ENCODE data around the gene SPIRE2.
"Not testable (repeated sequence)": the region's sequence is repeated elsewhere in the genome, so short reads cannot be mapped to it uniquely, and the experiment has no call there.

SPIRE2 gene

DNA sequence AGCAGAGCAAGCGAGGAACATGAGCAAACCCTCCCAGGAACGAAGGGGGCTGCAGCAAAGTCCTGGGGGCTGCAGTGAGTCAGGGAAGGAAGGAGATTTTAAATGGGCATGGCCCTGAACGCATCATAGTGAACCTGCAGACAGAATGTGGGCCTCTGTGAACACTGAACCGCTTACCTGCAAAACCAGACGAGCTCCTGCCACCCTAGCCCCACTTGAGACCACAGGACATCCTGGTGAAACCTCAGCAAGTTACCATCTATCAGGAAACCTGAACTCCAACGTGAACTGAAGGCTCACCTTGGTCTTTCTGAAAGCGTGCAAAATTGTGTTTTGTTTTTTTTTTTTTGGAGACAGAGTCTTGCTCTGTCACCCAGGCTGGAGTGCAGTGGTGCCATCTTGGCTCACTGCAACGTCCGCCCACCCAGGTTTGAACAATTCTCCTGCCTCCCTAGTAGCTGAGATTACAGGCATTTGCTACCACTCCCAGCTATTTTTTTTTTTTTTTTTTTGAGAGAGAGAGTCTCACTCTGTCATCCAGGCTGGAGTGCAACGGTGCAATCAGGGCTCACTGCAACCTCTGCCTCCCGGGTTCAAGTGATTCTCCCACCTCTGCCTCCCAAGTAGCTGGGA, 42.6 kb upstream of the SPIRE2 start:
- H3K36me3 ChIP-seq (ENCODE audit: control insufficient read depth in 4 of 4, insufficient read depth in 4 of 4, low read length in 3 of 4), result peaks cover 4 to 64% (median 29%) of the 10 kb centered on the region in 4 experiments
- CTCF ChIA-PET, result interaction anchor here (0.9 to 13.3 kb wide), 2 partner anchors 16 to 79 kb away, joined by 3 to 195 read pairs; partner anchors contain the start of gene SPATA2L
- H3K27ac ChIP-seq (ENCODE audit: insufficient read depth in 1 of 2, low read depth in 1 of 2, low read length in 2 of 2, poor library complexity in 1 of 2, severe bottlenecking in 2 of 2), result no peak overlapping the region
- H3K27me3 ChIP-seq (replicated peaks in 2 of 5; ENCODE audit: control insufficient read depth in 4 of 5, insufficient read depth in 5 of 5, low read length in 4 of 5), result no peaks in the 10 kb centered on the region
- POLR2A ChIA-PET, result no interaction called here
- WGBS (ENCODE audit: insufficient coverage), result 94% methylated on average over 9 of the region's 11 CpGs
- no peaks in the 10 kb centered on the region for H3K9me3 ChIP-seq (ENCODE audit: control extremely low read depth in 1 of 5, control insufficient read depth in 4 of 5, insufficient read depth in 2 of 5, low read depth in 1 of 5, low read length in 4 of 5)
- no peaks in the 10 kb centered on the region for H3K4me1 ChIP-seq (ENCODE audit: control extremely low read depth in 1 of 4, control insufficient read depth in 4 of 4, insufficient read depth in 4 of 4, low read length in 3 of 4)
- no peak for DNase-seq
- H3K4me3 ChIP-seq (ENCODE audit: control insufficient read depth in 1 of 7, extremely low read depth in 1 of 7, insufficient read depth in 4 of 7, low read depth in 2 of 7, low read length in 6 of 7), result no peak overlapping the region

DNA sequence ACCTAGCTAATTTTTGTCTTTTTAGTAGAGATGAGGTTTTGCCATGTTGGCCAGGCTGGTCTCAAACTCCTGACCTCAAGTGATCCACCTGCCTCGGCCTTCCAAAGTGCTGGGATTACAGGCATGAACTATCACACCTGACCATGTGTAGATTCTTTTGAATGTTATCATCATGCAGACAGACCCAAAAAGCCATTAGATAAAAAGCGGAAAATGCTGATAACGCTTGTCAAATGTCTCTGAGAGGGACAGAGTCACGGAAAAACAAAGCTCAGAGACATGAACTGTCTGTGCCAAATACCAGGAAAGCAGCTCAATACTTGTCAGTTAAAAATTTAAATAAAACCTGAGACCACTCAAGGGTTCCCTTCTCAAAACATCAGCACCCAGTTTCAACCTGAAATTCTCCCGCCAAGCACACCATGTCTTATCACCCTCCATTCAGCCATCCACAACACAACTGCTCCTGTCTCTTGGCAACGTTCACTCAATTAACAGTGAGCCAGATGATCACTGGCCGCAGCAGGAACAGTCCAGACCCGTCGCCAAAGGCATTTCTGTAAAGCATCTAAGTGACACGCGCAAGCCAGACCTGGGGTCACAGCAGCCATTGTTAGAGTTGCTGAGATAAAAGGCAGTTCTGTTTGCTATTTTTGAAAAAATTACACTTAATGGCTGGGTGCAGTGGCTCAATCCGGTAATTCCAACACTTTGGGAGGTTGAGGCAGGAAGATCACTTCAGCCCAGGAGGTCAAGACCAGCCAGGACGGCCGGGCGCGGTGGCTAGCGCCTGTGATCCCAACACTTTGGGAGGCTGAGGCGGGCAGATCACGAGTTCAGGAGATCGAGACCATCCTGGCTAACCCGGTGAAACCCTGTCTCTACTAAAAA, 41.6 kb upstream of the SPIRE2 start:
- DNase-seq, result no peak
- Histone ChIP-seq H3K36me3 (ENCODE audit: control insufficient read depth in 4 of 4, insufficient read depth in 4 of 4, low read length in 3 of 4) (peaks cover 7 to 74% (median 38%) of the 10 kb centered on the region in 4 experiments), H3K27me3 (replicated peaks in 2 of 5; ENCODE audit: control insufficient read depth in 4 of 5, insufficient read depth in 5 of 5, low read length in 4 of 5) (no peaks in the 10 kb centered on the region), H3K4me1 (ENCODE audit: control extremely low read depth in 1 of 4, control insufficient read depth in 4 of 4, insufficient read depth in 4 of 4, low read length in 3 of 4) (no peaks in the 10 kb centered on the region), H3K4me3 (ENCODE audit: control insufficient read depth in 1 of 7, extremely low read depth in 1 of 7, insufficient read depth in 4 of 7, low read depth in 2 of 7, low read length in 6 of 7) (no peak overlapping the region), H3K27ac (ENCODE audit: insufficient read depth in 1 of 2, low read depth in 1 of 2, low read length in 2 of 2, poor library complexity in 1 of 2, severe bottlenecking in 2 of 2) (no peak overlapping the region), H3K9me3 (ENCODE audit: control extremely low read depth in 1 of 5, control insufficient read depth in 4 of 5, insufficient read depth in 2 of 5, low read depth in 1 of 5, low read length in 4 of 5) (no peaks in the 10 kb centered on the region)
- CTCF ChIA-PET, result interaction anchor here (13.3 kb wide), 1 partner anchor 80 kb away, joined by 195 read pairs; the partner anchor contains the start of gene SPATA2L
- 98% methylated on average over 17 of the region's 21 CpGs for WGBS (ENCODE audit: insufficient coverage)
- POLR2A ChIA-PET, result no interaction called here

DNA sequence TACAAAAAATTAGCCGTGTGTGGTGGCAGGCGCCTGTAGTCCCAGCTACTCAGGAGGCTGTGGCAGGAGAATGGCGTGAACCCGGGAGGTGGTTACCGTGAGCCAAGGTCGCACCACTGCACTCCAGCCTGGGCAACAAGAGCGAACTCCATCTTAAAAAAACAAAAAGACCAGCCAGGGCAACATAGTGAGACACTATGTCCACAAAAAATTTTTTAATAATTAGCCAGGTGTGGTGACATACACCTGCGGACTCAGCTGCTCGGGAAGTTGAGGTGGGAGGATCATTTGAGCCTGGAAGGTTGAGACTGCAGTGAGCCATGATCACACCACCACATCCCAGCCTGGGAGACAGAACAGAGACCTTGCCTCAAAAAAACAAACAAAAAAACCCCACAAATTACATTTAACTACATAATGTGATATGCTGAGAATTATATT, 40.9 kb upstream of the SPIRE2 start:
- no peak for DNase-seq
- Histone ChIP-seq H3K4me1 (ENCODE audit: control extremely low read depth in 1 of 4, control insufficient read depth in 4 of 4, insufficient read depth in 4 of 4, low read length in 3 of 4) (no peaks in the 10 kb centered on the region), H3K27ac (ENCODE audit: insufficient read depth in 1 of 2, low read depth in 1 of 2, low read length in 2 of 2, poor library complexity in 1 of 2, severe bottlenecking in 2 of 2) (no peak overlapping the region), H3K27me3 (replicated peaks in 2 of 5; ENCODE audit: control insufficient read depth in 4 of 5, insufficient read depth in 5 of 5, low read length in 4 of 5) (no peaks in the 10 kb centered on the region), H3K9me3 (ENCODE audit: control extremely low read depth in 1 of 5, control insufficient read depth in 4 of 5, insufficient read depth in 2 of 5, low read depth in 1 of 5, low read length in 4 of 5) (no peaks in the 10 kb centered on the region), H3K36me3 (ENCODE audit: control insufficient read depth in 4 of 4, insufficient read depth in 4 of 4, low read length in 3 of 4) (peaks cover 7 to 79% (median 44%) of the 10 kb centered on the region in 4 experiments), H3K4me3 (ENCODE audit: control insufficient read depth in 1 of 7, extremely low read depth in 1 of 7, insufficient read depth in 4 of 7, low read depth in 2 of 7, low read length in 6 of 7) (no peak overlapping the region)
- ChIA-PET CTCF (interaction anchor here (13.3 kb wide), 1 partner anchor 81 kb away, joined by 195 read pairs; the partner anchor contains the start of gene SPATA2L), POLR2A (no interaction called here)
- WGBS (ENCODE audit: insufficient coverage), result 100% methylated on average over 2 of the region's 9 CpGs

DNA sequence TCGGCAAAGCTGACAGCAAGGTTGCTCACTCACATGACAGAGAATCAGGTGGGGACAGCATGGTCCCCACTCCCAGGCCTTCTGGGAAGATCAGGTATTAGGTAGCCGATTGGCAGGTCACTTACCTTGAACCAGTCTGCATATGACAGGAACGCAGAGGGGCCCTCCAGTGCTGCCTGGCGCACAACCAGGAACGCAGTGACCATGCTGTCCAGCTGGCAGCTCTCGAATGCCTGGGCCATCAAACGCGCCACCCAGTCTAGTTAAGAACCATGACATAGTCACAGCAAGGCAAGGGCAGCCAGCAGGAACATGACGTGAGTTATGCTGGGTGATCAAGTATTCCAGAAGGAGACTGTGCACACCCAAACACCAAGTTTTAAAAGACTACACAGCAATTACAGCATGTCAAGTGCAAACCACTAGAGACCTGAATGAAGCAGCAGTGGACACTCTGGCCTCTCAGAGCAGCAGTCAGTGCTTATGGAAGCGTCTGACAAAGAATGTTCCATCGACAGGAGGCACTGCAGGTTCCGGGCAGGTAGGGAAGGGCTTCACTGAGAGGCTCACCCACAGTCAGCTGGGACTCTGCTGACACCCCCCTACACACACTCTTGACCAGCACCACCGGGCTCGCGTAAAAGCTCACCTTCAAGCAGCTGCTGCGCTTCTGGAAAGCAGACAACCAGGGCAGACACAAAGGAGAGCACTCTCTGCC, 36.8 kb upstream of the SPIRE2 start:
- ChIA-PET POLR2A (interaction anchor here (0.6 kb wide), 1 partner anchor 15 kb away, joined by 3 read pairs; no protein-coding TSS in a partner anchor), CTCF (interaction anchor here (0.6 to 13.3 kb wide), 12 partner anchors 9 to 102 kb away, joined by 3 to 195 read pairs (median 3); partner anchors contain the start of gene SPATA2L)
- H3K9me3 ChIP-seq (ENCODE audit: control extremely low read depth in 1 of 5, control insufficient read depth in 4 of 5, insufficient read depth in 2 of 5, low read depth in 1 of 5, low read length in 4 of 5), result no peaks in the 10 kb centered on the region
- no peaks in the 10 kb centered on the region for H3K4me1 ChIP-seq (ENCODE audit: control extremely low read depth in 1 of 4, control insufficient read depth in 4 of 4, insufficient read depth in 4 of 4, low read length in 3 of 4)
- no peak for DNase-seq
- peaks cover 4 to 72% (median 37%) of the 10 kb centered on the region in 4 experiments for H3K36me3 ChIP-seq (ENCODE audit: control insufficient read depth in 4 of 4, insufficient read depth in 4 of 4, low read length in 3 of 4)
- no peak overlapping the region for H3K27ac ChIP-seq (ENCODE audit: insufficient read depth in 1 of 2, low read depth in 1 of 2, low read length in 2 of 2, poor library complexity in 1 of 2, severe bottlenecking in 2 of 2)
- WGBS (ENCODE audit: insufficient coverage), result 98% methylated on average over 15 of the region's 16 CpGs
- H3K4me3 ChIP-seq (ENCODE audit: control insufficient read depth in 1 of 7, extremely low read depth in 1 of 7, insufficient read depth in 4 of 7, low read depth in 2 of 7, low read length in 6 of 7), result no peak overlapping the region
- H3K27me3 ChIP-seq (replicated peaks in 2 of 5; ENCODE audit: control insufficient read depth in 4 of 5, insufficient read depth in 5 of 5, low read length in 4 of 5), result no peaks in the 10 kb centered on the region

DNA sequence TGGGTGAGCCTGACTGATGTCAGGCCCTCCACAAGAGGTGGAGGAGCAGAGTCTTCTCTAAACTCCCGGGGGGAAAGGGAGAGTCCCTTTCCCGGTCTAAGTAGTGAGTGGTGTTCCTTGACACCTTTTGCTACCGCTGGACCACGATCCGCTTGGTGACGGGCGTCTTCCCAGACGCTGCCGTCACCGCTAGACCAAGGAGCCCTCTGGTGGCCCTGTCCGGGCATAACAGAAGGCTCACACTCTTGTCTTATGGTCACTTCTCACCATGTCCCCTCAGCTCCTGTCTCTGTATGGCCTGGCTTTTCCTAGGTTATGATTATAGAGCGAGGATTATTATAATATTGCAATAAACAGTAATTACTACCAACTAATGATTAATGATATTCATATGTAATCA, 35.2 kb upstream of the SPIRE2 start:
- peak; percentile 27 to 38 (median 33) for DNase-seq
- H3K4me1 ChIP-seq (ENCODE audit: control extremely low read depth in 1 of 4, control insufficient read depth in 4 of 4, insufficient read depth in 4 of 4, low read length in 3 of 4); H3K4me3 ChIP-seq (ENCODE audit: control insufficient read depth in 1 of 7, extremely low read depth in 1 of 7, insufficient read depth in 4 of 7, low read depth in 2 of 7, low read length in 6 of 7); H3K9me3 ChIP-seq (ENCODE audit: control extremely low read depth in 1 of 5, control insufficient read depth in 4 of 5, insufficient read depth in 2 of 5, low read depth in 1 of 5, low read length in 4 of 5); H3K27me3 ChIP-seq (replicated peaks in 2 of 5; ENCODE audit: control insufficient read depth in 4 of 5, insufficient read depth in 5 of 5, low read length in 4 of 5); H3K27ac ChIP-seq (ENCODE audit: insufficient read depth in 1 of 2, low read depth in 1 of 2, low read length in 2 of 2, poor library complexity in 1 of 2, severe bottlenecking in 2 of 2): not testable (repeated sequence)
- ChIA-PET POLR2A (interaction anchor here (0.9 kb wide), 1 partner anchor 91 kb away, joined by 3 read pairs; the partner anchor contains the start of gene SPATA2L), CTCF (interaction anchor here (0.7 to 13.3 kb wide), 10 partner anchors 10 to 176 kb away, joined by 3 to 195 read pairs (median 5); partner anchors contain the start of gene SPATA2L)
- peaks cover 6 to 68% (median 38%) of the 10 kb centered on the region in 4 experiments for H3K36me3 ChIP-seq (ENCODE audit: control insufficient read depth in 4 of 4, insufficient read depth in 4 of 4, low read length in 3 of 4)
- WGBS (ENCODE audit: insufficient coverage), result 27% methylated on average over 7 of the region's 12 CpGs

DNA sequence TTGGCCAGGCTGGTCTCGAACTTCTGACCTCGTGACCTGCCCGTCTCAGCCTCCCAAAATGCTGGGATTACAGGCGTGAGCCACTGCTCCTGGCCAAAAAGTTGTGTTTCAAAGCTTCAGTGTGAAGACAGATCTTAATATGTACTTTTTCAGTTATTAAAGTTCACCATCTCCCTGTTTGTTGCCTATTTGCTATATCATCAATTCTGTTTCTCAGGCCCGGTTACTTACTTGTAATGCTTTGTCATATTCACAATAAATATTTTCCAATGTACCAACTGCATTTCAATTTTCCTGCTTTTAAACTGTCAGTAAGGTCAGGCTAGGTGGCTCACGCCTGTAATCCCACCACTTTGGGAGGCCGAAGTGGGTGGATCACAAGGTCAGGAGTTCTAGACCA, 34.3 kb upstream of the SPIRE2 start:
- Histone ChIP-seq H3K27me3 (replicated peaks in 2 of 5; ENCODE audit: control insufficient read depth in 4 of 5, insufficient read depth in 5 of 5, low read length in 4 of 5) (no peaks in the 10 kb centered on the region), H3K4me3 (ENCODE audit: control insufficient read depth in 1 of 7, extremely low read depth in 1 of 7, insufficient read depth in 4 of 7, low read depth in 2 of 7, low read length in 6 of 7) (no peak overlapping the region), H3K36me3 (ENCODE audit: control insufficient read depth in 4 of 4, insufficient read depth in 4 of 4, low read length in 3 of 4) (peaks cover 7 to 69% (median 40%) of the 10 kb centered on the region in 4 experiments), H3K9me3 (ENCODE audit: control extremely low read depth in 1 of 5, control insufficient read depth in 4 of 5, insufficient read depth in 2 of 5, low read depth in 1 of 5, low read length in 4 of 5) (no peaks in the 10 kb centered on the region), H3K27ac (ENCODE audit: insufficient read depth in 1 of 2, low read depth in 1 of 2, low read length in 2 of 2, poor library complexity in 1 of 2, severe bottlenecking in 2 of 2) (no peak overlapping the region), H3K4me1 (ENCODE audit: control extremely low read depth in 1 of 4, control insufficient read depth in 4 of 4, insufficient read depth in 4 of 4, low read length in 3 of 4) (no peaks in the 10 kb centered on the region)
- no peak for DNase-seq
- POLR2A ChIA-PET, result interaction anchor here (0.9 kb wide), 1 partner anchor 92 kb away, joined by 3 read pairs; the partner anchor contains the start of gene SPATA2L
- WGBS (ENCODE audit: insufficient coverage), result 100% methylated on average over 7 of the region's 7 CpGs
- CTCF ChIA-PET, result interaction anchor here (1.1 to 13.3 kb wide), 8 partner anchors 10 to 87 kb away, joined by 3 to 195 read pairs (median 6); partner anchors contain the start of gene SPATA2L
